ENCODE data around the gene PACSIN2. TPM values are rescaled to one million over a fixed set of nuclear protein-coding genes. Genes with fewer than 3 reads are reported as not detected.

The PACSIN2 gene
- total and polyA plus RNA-seq, 2 of the 13 experiments (the other 11 are each of a cell fraction or from before 2014, with no cell fraction given) = 54.1 to 68.8 TPM

DNA sequence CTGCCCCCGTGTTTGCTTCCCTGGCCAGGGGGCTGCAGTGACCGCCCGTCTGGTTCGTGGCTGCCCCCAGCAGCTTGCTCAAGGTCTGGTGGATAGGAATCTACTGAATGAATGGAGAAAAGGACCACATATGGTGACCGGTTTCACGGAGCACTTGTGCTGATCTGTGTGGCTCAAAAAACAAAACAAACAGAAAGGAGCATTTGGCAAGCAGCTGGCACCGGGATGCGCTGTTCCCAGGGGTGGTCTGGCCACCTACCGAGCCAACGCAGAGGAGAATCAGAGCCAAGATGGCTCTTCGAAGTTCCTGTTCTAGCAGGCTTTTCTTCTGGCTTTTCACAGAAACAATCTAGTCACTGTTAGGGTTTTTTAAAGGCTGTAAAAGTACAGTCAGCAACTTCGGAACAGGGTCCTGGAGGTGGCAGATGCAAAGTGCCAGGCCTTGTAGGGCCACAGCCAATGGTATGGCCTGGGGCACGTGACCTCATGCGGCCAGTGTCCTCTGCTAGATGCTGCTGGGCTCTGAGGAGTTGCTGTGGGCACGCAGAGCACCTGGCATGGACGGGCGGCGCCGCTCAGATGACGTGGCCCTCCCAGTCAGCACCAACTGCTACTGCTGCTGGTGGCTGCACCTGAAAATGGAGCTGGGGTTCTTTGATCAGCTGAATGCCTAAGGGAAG is 27.3 kb upstream of the PACSIN2 start (continued):
- TF ChIP-seq, protein P1, sequence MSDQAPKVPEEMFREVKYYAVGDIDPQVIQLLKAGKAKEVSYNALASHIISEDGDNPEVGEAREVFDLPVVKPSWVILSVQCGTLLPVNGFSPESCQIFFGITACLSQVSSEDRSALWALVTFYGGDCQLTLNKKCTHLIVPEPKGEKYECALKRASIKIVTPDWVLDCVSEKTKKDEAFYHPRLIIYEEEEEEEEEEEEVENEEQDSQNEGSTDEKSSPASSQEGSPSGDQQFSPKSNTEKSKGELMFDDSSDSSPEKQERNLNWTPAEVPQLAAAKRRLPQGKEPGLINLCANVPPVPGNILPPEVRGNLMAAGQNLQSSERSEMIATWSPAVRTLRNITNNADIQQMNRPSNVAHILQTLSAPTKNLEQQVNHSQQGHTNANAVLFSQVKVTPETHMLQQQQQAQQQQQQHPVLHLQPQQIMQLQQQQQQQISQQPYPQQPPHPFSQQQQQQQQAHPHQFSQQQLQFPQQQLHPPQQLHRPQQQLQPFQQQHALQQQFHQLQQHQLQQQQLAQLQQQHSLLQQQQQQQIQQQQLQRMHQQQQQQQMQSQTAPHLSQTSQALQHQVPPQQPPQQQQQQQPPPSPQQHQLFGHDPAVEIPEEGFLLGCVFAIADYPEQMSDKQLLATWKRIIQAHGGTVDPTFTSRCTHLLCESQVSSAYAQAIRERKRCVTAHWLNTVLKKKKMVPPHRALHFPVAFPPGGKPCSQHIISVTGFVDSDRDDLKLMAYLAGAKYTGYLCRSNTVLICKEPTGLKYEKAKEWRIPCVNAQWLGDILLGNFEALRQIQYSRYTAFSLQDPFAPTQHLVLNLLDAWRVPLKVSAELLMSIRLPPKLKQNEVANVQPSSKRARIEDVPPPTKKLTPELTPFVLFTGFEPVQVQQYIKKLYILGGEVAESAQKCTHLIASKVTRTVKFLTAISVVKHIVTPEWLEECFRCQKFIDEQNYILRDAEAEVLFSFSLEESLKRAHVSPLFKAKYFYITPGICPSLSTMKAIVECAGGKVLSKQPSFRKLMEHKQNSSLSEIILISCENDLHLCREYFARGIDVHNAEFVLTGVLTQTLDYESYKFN (CRISPR knock-in tag; conservative IDR thresholded peaks at IDR 0.05) = no peak
- TF ChIP-seq, protein P2, sequence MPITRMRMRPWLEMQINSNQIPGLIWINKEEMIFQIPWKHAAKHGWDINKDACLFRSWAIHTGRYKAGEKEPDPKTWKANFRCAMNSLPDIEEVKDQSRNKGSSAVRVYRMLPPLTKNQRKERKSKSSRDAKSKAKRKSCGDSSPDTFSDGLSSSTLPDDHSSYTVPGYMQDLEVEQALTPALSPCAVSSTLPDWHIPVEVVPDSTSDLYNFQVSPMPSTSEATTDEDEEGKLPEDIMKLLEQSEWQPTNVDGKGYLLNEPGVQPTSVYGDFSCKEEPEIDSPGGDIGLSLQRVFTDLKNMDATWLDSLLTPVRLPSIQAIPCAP (CRISPR knock-in tag; IDR thresholded peaks at IDR 0.05; ENCODE audit: low read depth) = no peak
- TF ChIP-seq, protein P3, sequence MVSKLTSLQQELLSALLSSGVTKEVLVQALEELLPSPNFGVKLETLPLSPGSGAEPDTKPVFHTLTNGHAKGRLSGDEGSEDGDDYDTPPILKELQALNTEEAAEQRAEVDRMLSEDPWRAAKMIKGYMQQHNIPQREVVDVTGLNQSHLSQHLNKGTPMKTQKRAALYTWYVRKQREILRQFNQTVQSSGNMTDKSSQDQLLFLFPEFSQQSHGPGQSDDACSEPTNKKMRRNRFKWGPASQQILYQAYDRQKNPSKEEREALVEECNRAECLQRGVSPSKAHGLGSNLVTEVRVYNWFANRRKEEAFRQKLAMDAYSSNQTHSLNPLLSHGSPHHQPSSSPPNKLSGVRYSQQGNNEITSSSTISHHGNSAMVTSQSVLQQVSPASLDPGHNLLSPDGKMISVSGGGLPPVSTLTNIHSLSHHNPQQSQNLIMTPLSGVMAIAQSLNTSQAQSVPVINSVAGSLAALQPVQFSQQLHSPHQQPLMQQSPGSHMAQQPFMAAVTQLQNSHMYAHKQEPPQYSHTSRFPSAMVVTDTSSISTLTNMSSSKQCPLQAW (CRISPR knock-in tag; IDR thresholded peaks at IDR 0.05) = no peak

DNA sequence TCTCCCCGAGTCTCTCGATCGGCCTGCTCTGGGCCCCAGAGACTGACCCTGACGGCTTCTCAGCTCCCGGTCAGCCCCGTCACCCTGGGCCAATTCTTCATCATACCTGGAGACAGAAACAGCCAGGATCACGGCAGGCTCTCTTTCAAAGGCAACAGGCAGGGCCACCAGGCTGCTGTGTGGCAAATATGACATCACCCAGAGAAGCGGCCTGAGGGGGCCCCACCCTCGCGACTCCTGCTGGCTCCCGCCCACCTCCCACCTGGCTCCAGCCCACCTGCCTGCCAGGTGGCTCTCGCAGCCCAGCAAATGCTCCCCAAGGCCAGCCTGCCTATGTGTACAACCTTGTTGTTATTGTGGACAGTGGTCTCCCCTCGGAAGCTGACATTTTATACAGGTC is 24.9 kb upstream of the PACSIN2 start:
- Histone ChIP-seq H4K20me1 (ENCODE audit: insufficient read depth, low read length) (no peaks in the 10 kb centered on the region), H3K79me2 (ENCODE audit: insufficient read depth, low read length) (no peaks in the 10 kb centered on the region), H3K36me3 (replicated peaks in 1 of 2; ENCODE audit: control insufficient read depth in 1 of 2, insufficient read depth in 2 of 2, low read length in 2 of 2) (no peaks in the 10 kb centered on the region), H3K9ac (ENCODE audit: insufficient read depth, low read depth, low read length) (peak overlapping the region; percentile 15; the same call in 1 of the 2 replicates), H3K4me3 (replicated peaks in 1 of 3; ENCODE audit: insufficient read depth in 1 of 3, low read depth in 2 of 3, low read length in 3 of 3) (peak overlapping the region; percentile 15 to 51 (median 33)), H3K4me1 (ENCODE audit: insufficient read depth, low read length) (peaks cover 50% of the 10 kb centered on the region), H3K27ac (ENCODE audit: extremely low read length, insufficient read depth, low read length) (no peak overlapping the region), H3K9me3 (ENCODE audit: low read length) (0 out of 2 replicates have a peak, but pooled peaks cover 6% of the 10 kb centered on the region), H3K4me2 (ENCODE audit: low read depth, low read length) (peak overlapping the region; percentile 70), H2AFZ (ENCODE audit: low read length) (peak overlapping the region; percentile 65), H3K27me3 (ENCODE audit: control insufficient read depth in 1 of 2, insufficient read depth in 2 of 2, low read length in 2 of 2) (peaks cover 2 to 4% of the 10 kb centered on the region in 2 experiments; a peak in 3 of 5 replicates)
- CTCF ChIA-PET (ENCODE audit: low intra/inter-chr PET ratio, low total read pairs) = no interaction called here
- FAIRE-seq (no peak), ATAC-seq (peak; percentile 45), DNase-seq (ENCODE audit: low spot score) (peak; percentile 25)
- in situ Hi-C loops (cut with HindIII; ENCODE audit: extremely low pct_ligation_motif_present, low pct_unique_long_range_greater_than_20kb) (no loop called here), intact Hi-C loops (cut with micrococcal nuclease; ENCODE audit: unreplicated experiment) (no loop called here)
- POLR2A ChIA-PET = no interaction called here
- WGBS (ENCODE audit: low lambda C conversion rate) = 5% methylated on average over 4 of the region's 13 CpGs
- BruUV-seq (replicated peaks) = no TSS peak
- TF ChIP-seq RBM22 (optimal IDR thresholded peaks at IDR 0.05; ENCODE audit: low read length) (no peak), KLF12 (CRISPR knock-in tag; IDR thresholded peaks at IDR 0.05; ENCODE audit: borderline replicate concordance) (peak; percentile 47; the same call in 1 of the 2 replicates), ZNF292 (CRISPR knock-in tag; IDR thresholded peaks at IDR 0.05; ENCODE audit: borderline replicate concordance, low read depth) (0 out of 2 replicates have a peak, but pooled peaks have one; percentile 31)
- TF ChIP-seq, protein P4, sequence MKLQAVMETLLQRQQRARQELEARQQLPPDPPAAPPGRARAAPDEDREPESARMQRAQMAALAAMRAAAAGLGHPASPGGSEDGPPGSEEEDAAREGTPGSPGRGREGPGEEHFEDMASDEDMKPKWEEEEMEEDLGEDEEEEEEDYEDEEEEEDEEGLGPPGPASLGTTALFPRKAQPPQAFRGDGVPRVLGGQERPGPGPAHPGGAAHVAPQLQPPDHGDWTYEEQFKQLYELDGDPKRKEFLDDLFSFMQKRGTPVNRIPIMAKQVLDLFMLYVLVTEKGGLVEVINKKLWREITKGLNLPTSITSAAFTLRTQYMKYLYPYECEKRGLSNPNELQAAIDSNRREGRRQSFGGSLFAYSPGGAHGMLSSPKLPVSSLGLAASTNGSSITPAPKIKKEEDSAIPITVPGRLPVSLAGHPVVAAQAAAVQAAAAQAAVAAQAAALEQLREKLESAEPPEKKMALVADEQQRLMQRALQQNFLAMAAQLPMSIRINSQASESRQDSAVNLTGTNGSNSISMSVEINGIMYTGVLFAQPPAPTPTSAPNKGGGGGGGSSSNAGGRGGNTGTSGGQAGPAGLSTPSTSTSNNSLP (IDR thresholded peaks at IDR 0.05; ENCODE audit: low read depth, low read length) = 0 out of 2 replicates have a peak, but pooled peaks have one; percentile 11
- TF ChIP-seq, protein P5, sequence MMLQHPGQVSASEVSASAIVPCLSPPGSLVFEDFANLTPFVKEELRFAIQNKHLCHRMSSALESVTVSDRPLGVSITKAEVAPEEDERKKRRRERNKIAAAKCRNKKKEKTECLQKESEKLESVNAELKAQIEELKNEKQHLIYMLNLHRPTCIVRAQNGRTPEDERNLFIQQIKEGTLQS (CRISPR knock-in tag; IDR thresholded peaks at IDR 0.05) = 0 out of 2 replicates have a peak, but pooled peaks have one; percentile 15
- TF ChIP-seq, protein P6, sequence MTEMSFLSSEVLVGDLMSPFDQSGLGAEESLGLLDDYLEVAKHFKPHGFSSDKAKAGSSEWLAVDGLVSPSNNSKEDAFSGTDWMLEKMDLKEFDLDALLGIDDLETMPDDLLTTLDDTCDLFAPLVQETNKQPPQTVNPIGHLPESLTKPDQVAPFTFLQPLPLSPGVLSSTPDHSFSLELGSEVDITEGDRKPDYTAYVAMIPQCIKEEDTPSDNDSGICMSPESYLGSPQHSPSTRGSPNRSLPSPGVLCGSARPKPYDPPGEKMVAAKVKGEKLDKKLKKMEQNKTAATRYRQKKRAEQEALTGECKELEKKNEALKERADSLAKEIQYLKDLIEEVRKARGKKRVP (CRISPR knock-in tag; IDR thresholded peaks at IDR 0.05) = 0 out of 4 replicates have a peak, but pooled peaks of 1 of the 2 experiments have one; percentile 25
